Measurements from ENCODE around the gene RITA1. TPM values are rescaled to one million over a fixed set of nuclear protein-coding genes. Genes with fewer than 3 reads are reported as not detected.
A peak's percentile ranks its signal among the peaks of the same experiment; 100 is the strongest.

The RITA1 gene
- total and polyA plus RNA-seq, 2 donors (not counting 1 experiment from before 2014, with no cell fraction given) = 8.1 to 17.9 TPM

DNA sequence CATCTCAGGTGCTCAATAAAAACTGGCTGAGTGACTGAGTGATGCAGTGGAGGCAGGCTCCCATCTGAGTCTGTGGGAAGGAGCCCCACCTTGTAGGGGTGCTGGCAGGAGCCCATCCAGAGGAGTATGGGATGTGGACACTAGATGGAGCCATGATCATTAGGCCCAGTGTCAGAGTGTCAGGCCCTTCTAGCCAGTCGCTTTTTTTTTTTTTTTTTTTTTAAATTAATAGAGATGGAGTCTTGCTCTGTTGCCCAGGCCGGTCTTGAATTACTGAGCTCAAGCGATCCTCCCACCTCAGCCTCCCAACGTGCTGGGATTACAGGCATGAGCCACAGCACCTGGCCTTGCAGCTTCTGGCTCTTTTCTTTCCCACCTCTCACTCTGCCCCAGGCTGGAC is 11.5 kb downstream of the RITA1 start:
- Histone ChIP-seq H3K27ac (ENCODE audit: low read length in 2 of 2) (no peak overlapping the region), H3K9ac (ENCODE audit: low read length) (no peak overlapping the region), H3K4me1 (ENCODE audit: control insufficient read depth in 2 of 2, insufficient read depth in 2 of 2, low read length in 2 of 2) (peaks cover 12 to 18% of the 10 kb centered on the region in 2 donors), H3K27me3 (replicated peaks in 1 of 4; ENCODE audit: control extremely low read depth in 1 of 4, control insufficient read depth in 3 of 4, insufficient read depth in 4 of 4, low read length in 3 of 4) (no peaks in the 10 kb centered on the region), H3K4me3 (ENCODE audit: control extremely low read depth in 1 of 5, extremely low read depth in 1 of 5, insufficient read depth in 1 of 5, low read depth in 2 of 5, low read length in 4 of 5) (no peak overlapping the region), H3K4me2 (replicated peaks; ENCODE audit: low read depth, low read length, poor library complexity, severe bottlenecking) (peak overlapping the region; percentile 31), H3K79me2 (ENCODE audit: control insufficient read depth, insufficient read depth, low read length) (no peaks in the 10 kb centered on the region), H2AFZ (ENCODE audit: insufficient read depth, low read depth, low read length, poor library complexity, severe bottlenecking) (no peak overlapping the region), H3K36me3 (replicated peaks in 1 of 2; ENCODE audit: control extremely low read depth in 1 of 2, control insufficient read depth in 1 of 2, extremely low read depth in 1 of 2, insufficient read depth in 2 of 2, low read length in 1 of 2) (peaks cover 0 to 6% of the 10 kb centered on the region in 2 experiments), H3K9me3 (ENCODE audit: control extremely low read depth in 1 of 3, control insufficient read depth in 2 of 3, insufficient read depth in 1 of 3, low read length in 2 of 3) (peaks cover 0 to 3% (median 0%) of the 10 kb centered on the region in 3 donors), H4K20me1 (ENCODE audit: control insufficient read depth, insufficient read depth, low read length, poor library complexity, severe bottlenecking) (no peaks in the 10 kb centered on the region)
- no peaks in the 10 kb centered on the region for H3K27me3 Mint-ChIP-seq
- DNase-seq = peak; percentile 84
- peak; percentile 94 for ATAC-seq (ENCODE audit: low read depth)
- WGBS (ENCODE audit: insufficient coverage) = 20% methylated on average over 3 of the region's 4 CpGs
- peak overlapping the region; percentile 0 for H3K4me3 Mint-ChIP-seq
- ChIA-PET CTCF (interaction anchor here (0.6 to 4.2 kb wide), 25 partner anchors 8 to 1064 kb away, joined by 3 to 96 read pairs (median 5); partner anchors contain the start of genes DDX54, OAS2, SDSL and TPCN1), POLR2A (interaction anchor here (0.6 to 2.2 kb wide), 9 partner anchors 9 to 88 kb away, joined by 4 to 17 read pairs (median 10); partner anchors contain the start of gene TPCN1)
- peak overlapping the region; percentile 73 for H3K27ac Mint-ChIP-seq
- TF ChIP-seq, protein P1, sequence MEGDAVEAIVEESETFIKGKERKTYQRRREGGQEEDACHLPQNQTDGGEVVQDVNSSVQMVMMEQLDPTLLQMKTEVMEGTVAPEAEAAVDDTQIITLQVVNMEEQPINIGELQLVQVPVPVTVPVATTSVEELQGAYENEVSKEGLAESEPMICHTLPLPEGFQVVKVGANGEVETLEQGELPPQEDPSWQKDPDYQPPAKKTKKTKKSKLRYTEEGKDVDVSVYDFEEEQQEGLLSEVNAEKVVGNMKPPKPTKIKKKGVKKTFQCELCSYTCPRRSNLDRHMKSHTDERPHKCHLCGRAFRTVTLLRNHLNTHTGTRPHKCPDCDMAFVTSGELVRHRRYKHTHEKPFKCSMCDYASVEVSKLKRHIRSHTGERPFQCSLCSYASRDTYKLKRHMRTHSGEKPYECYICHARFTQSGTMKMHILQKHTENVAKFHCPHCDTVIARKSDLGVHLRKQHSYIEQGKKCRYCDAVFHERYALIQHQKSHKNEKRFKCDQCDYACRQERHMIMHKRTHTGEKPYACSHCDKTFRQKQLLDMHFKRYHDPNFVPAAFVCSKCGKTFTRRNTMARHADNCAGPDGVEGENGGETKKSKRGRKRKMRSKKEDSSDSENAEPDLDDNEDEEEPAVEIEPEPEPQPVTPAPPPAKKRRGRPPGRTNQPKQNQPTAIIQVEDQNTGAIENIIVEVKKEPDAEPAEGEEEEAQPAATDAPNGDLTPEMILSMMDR (IDR thresholded peaks at IDR 0.05) = peak; percentile 73
- TF ChIP-seq EZH2 (IDR thresholded peaks at IDR 0.05; ENCODE audit: borderline replicate concordance, insufficient read depth, low read depth, low read length, poor library complexity, severe bottlenecking) = no peak
- H3K4me1 Mint-ChIP-seq = peaks cover 20% of the 10 kb centered on the region
- intact Hi-C loops (cut with micrococcal nuclease) = loop anchor here (1.0 to 10.0 kb wide), 5 partner anchors 11 to 230 kb away; partner anchors contain the start of gene TPCN1
- no peaks in the 10 kb centered on the region for H3K9me3 Mint-ChIP-seq (ENCODE audit: insufficient read depth)

DNA sequence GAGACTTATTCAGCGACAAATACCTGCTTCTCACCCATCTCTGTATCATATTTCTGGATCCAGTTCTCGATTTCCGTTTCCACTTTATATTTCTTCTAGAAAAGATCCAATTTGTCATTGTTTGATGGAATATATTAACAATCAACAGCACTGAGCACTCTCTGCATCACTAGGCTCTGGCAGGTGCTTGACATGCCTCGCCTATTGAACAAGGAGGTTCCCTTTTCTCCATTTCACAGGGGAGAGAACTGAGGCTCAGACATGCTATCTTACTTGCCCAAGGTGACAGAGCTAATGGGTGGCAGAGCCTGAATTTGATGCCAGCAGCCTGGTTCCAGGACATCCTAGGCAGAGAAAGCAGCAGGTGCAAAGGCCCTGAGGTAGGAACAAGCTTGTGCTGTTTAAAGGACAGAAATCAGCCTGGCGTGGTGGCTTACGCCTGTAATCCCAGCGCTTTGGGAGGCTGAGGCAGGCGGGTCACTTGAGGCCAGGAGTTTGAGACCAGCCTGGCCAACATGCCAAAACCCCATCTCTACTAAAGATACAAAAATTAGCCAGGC is 12.1 kb downstream of the RITA1 start:
- no peak overlapping the region for H3K4me3 ChIP-seq (ENCODE audit: control extremely low read depth in 1 of 5, extremely low read depth in 1 of 5, insufficient read depth in 1 of 5, low read depth in 2 of 5, low read length in 4 of 5)
- peaks cover 0 to 5% (median 0%) of the 10 kb centered on the region in 3 donors for H3K9me3 ChIP-seq (ENCODE audit: control extremely low read depth in 1 of 3, control insufficient read depth in 2 of 3, insufficient read depth in 1 of 3, low read length in 2 of 3)
- no peaks in the 10 kb centered on the region for H3K79me2 ChIP-seq (ENCODE audit: control insufficient read depth, insufficient read depth, low read length)
- Mint-ChIP-seq H3K27ac (peak overlapping the region; percentile 73), H3K27me3 (no peaks in the 10 kb centered on the region), H3K9me3 (ENCODE audit: insufficient read depth) (no peaks in the 10 kb centered on the region), H3K4me3 (peak overlapping the region; percentile 0), H3K4me1 (peaks cover 26% of the 10 kb centered on the region)
- TF ChIP-seq, protein P1 (IDR thresholded peaks at IDR 0.05) = no peak
- no peak for TF ChIP-seq EZH2 (IDR thresholded peaks at IDR 0.05; ENCODE audit: borderline replicate concordance, insufficient read depth, low read depth, low read length, poor library complexity, severe bottlenecking)
- CTCF ChIA-PET = interaction anchor here (0.6 to 4.2 kb wide), 23 partner anchors 8 to 318 kb away, joined by 3 to 96 read pairs (median 5); partner anchors contain the start of genes DDX54, SDSL and TPCN1
- no peak overlapping the region for H3K9ac ChIP-seq (ENCODE audit: low read length)
- peak overlapping the region; percentile 31 for H3K4me2 ChIP-seq (replicated peaks; ENCODE audit: low read depth, low read length, poor library complexity, severe bottlenecking)
- H3K27ac ChIP-seq (ENCODE audit: low read length in 2 of 2) = no peak overlapping the region
- H2AFZ ChIP-seq (ENCODE audit: insufficient read depth, low read depth, low read length, poor library complexity, severe bottlenecking) = no peak overlapping the region
- H4K20me1 ChIP-seq (ENCODE audit: control insufficient read depth, insufficient read depth, low read length, poor library complexity, severe bottlenecking) = no peaks in the 10 kb centered on the region
- WGBS (ENCODE audit: insufficient coverage) = 93% methylated on average over 4 of the region's 8 CpGs
- peaks cover 12 to 18% of the 10 kb centered on the region in 2 donors for H3K4me1 ChIP-seq (ENCODE audit: control insufficient read depth in 2 of 2, insufficient read depth in 2 of 2, low read length in 2 of 2)
- no peaks in the 10 kb centered on the region for H3K27me3 ChIP-seq (replicated peaks in 1 of 4; ENCODE audit: control extremely low read depth in 1 of 4, control insufficient read depth in 3 of 4, insufficient read depth in 4 of 4, low read length in 3 of 4)
- DNase-seq = peak; percentile 42
- peak; percentile 26 for ATAC-seq (ENCODE audit: low read depth)
- intact Hi-C loops (cut with micrococcal nuclease) = loop anchor here (1.0 to 10.0 kb wide), 5 partner anchors 11 to 230 kb away; partner anchors contain the start of gene TPCN1
- no peaks in the 10 kb centered on the region for H3K36me3 ChIP-seq (replicated peaks in 1 of 2; ENCODE audit: control extremely low read depth in 1 of 2, control insufficient read depth in 1 of 2, extremely low read depth in 1 of 2, insufficient read depth in 2 of 2, low read length in 1 of 2)
- POLR2A ChIA-PET = interaction anchor here (0.6 to 2.2 kb wide), 9 partner anchors 10 to 88 kb away, joined by 4 to 17 read pairs (median 10); partner anchors contain the start of gene TPCN1
